T-helper 2 cell treated with Interferon-gamma antibody and Interleukin-4, amounts not matched to agents 5 μg/mL and 100 μg/mL, for 36 hours (primary cell): Measurements from ENCODE around the gene CENPB.
A peak's percentile ranks its signal among the peaks of the same experiment; 100 is the strongest.

Source experiments
- DNase-seq: peaks from one replicate; pipeline ENCODE4 v3.0.0; 2021; ENCODE audit warnings: low spot score
- H3K27ac Mint-ChIP-seq: one replicate; pipeline ENCODE4 v1.8.0; 2021; ENCODE audit warnings: mild to moderate bottlenecking, mixed read lengths
- H3K27me3 Mint-ChIP-seq: one replicate; pipeline ENCODE4 v1.8.0; 2021; ENCODE audit warnings: low read depth, mixed read lengths
- H3K36me3 Mint-ChIP-seq: one replicate; pipeline ENCODE4 v1.8.0; 2021; ENCODE audit warnings: low read depth, mixed read lengths
- H3K4me1 Mint-ChIP-seq: one replicate; pipeline ENCODE4 v1.8.0; 2021; ENCODE audit warnings: low read depth, mixed read lengths
- H3K4me3 Mint-ChIP-seq: one replicate; pipeline ENCODE4 v1.8.0; 2022; ENCODE audit warnings: mild to moderate bottlenecking, moderate library complexity, mixed read lengths
- H3K9me3 Mint-ChIP-seq: one replicate; pipeline ENCODE4 v1.8.0; 2021; ENCODE audit warnings: mixed read lengths

CENPB gene

DNA sequence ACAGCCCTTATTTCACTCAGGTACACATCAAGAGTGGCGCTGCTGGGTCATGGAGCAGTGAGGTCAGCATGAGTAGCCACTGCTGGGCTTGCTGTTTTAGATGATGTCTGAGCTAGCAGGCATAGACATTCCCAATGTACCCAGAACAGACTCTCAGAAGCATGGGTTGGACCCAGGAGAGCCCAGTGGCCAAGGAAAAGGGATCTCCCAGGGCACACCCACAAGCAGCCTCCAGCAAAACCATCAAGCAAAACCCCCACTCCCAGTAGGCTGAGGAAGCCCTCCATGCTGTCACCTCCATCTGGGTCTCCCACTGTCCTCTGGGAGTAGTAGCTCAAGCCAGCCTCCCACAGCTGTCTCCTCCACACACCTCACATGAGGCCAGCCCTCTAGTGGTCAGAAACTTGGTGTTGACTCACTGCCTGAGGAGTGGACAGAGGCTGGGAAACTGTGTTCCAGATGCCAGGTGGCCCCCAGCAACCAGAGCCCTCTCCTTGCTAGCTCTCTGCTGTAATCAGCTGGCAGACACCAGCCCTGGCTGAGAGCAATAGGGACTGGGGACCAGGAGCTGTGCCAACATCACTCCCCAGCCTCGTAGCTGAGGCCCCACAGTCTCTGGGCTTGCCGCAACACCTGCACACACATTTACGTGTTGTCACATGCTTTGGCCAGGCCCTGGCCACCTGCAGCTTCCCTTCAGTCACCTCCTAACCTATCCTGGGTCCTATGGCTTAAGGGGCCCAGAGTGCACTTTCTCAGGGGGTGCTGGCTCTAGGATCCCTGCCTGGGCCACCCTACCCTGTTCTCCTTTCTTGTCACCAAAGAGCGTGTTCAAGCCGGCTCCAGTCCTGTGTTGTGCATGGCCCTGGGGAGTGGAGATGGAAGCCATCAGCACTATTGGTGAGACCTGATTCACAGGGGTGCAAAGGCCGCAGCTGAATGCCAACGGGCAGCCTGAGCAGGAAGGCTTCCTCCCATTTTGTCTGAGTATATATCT lies 31.9 kb upstream of the CENPB start:
- H3K4me3 Mint-ChIP-seq: peak overlapping the region; percentile 46
- no peak for DNase-seq
- peaks cover 8% of the 10 kb centered on the region for H3K36me3 Mint-ChIP-seq
- no peaks in the 10 kb centered on the region for H3K9me3 Mint-ChIP-seq
- no peaks in the 10 kb centered on the region for H3K27me3 Mint-ChIP-seq
- H3K27ac Mint-ChIP-seq: peak overlapping the region; percentile 77
- H3K4me1 Mint-ChIP-seq: peaks cover 49% of the 10 kb centered on the region

GRCh38 chr20:3815703-3816315 lies 29.3 kb upstream of the CENPB start:
- Mint-ChIP-seq H3K9me3 (no peaks in the 10 kb centered on the region), H3K4me3 (peak overlapping the region; percentile 86), H3K4me1 (peaks cover 65% of the 10 kb centered on the region), H3K36me3 (peaks cover 15% of the 10 kb centered on the region), H3K27me3 (no peaks in the 10 kb centered on the region), H3K27ac (peak overlapping the region; percentile 94)
- DNase-seq: no peak

GRCh38 chr20:3814928-3815495 lies 28.5 kb upstream of the CENPB start:
- DNase-seq: no peak
- Mint-ChIP-seq H3K27me3 (no peaks in the 10 kb centered on the region), H3K36me3 (peaks cover 19% of the 10 kb centered on the region), H3K27ac (peak overlapping the region; percentile 94), H3K4me1 (peaks cover 69% of the 10 kb centered on the region), H3K9me3 (no peaks in the 10 kb centered on the region), H3K4me3 (peak overlapping the region; percentile 86)

DNA sequence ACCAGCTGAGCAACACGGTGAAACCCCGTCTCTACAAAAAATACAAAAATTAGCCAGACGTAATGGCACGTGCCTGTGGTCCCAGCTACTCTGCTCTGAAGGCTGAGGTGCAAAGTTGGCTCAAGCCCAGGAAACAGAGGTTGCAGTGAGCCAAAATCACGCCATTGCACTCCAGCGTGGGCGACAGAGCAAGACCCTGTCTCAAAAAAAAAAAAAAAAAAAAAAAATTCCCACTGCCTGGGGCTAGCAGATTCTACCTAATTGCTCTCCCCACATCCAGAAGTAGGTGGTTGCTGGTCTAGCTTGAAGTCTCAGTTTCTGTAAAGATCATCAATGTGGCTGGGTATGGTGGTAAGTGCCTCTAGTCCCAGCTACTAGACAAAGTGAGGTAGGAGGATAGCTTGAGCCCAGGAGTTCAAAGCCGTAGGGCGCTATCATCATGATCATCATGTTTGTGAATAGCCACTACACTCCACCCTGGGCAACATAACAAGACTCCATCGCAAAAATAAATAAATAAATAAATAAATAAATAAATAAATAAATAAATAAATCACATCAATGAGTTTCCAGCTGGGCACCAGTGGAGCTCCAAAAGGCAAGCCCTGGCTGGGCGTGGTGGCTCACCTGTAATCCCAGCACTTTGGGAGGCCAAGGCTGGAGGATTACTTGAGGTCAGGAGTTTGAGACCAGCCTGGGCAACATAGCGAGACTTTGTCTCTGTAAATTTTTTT lies 27.5 kb upstream of the CENPB start:
- no peak for DNase-seq
- Mint-ChIP-seq H3K4me1 (peaks cover 62% of the 10 kb centered on the region), H3K27ac (peak overlapping the region; percentile 70), H3K27me3 (no peaks in the 10 kb centered on the region), H3K9me3 (no peaks in the 10 kb centered on the region), H3K4me3 (no peak overlapping the region), H3K36me3 (peaks cover 20% of the 10 kb centered on the region)

GRCh38 chr20:3812975-3813847 lies 26.7 kb upstream of the CENPB start:
- peaks cover 21% of the 10 kb centered on the region for H3K36me3 Mint-ChIP-seq
- H3K4me1 Mint-ChIP-seq: peaks cover 57% of the 10 kb centered on the region
- no peak for DNase-seq
- peak overlapping the region; percentile 37 for H3K4me3 Mint-ChIP-seq
- peak overlapping the region; percentile 70 for H3K27ac Mint-ChIP-seq
- no peaks in the 10 kb centered on the region for H3K27me3 Mint-ChIP-seq
- H3K9me3 Mint-ChIP-seq: no peaks in the 10 kb centered on the region

DNA sequence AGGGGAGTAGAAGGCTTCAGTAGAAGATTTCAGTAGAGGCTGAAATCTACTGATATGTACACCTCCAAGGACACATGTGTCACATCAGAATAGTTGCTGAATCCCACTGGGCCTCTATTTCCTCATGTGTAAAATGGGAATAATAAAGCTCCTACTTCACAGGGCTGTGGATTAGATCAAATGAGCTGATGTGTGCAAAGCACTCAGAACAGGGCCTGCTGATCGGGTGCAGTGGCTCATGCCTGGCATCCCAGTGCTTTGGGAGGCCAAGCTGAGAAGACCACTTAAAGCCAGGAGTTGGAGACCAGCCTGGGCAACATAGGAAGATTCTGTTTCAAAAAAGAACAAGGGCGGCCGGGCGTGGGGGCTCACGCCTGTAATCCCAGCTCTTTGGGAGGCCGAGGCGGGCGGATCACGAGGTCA lies 25.7 kb upstream of the CENPB start:
- peak overlapping the region; percentile 82 for H3K4me3 Mint-ChIP-seq
- H3K27me3 Mint-ChIP-seq: no peaks in the 10 kb centered on the region
- peak overlapping the region; percentile 99 for H3K27ac Mint-ChIP-seq
- peaks cover 58% of the 10 kb centered on the region for H3K4me1 Mint-ChIP-seq
- no peaks in the 10 kb centered on the region for H3K9me3 Mint-ChIP-seq
- no peak for DNase-seq
- H3K36me3 Mint-ChIP-seq: peaks cover 23% of the 10 kb centered on the region

DNA sequence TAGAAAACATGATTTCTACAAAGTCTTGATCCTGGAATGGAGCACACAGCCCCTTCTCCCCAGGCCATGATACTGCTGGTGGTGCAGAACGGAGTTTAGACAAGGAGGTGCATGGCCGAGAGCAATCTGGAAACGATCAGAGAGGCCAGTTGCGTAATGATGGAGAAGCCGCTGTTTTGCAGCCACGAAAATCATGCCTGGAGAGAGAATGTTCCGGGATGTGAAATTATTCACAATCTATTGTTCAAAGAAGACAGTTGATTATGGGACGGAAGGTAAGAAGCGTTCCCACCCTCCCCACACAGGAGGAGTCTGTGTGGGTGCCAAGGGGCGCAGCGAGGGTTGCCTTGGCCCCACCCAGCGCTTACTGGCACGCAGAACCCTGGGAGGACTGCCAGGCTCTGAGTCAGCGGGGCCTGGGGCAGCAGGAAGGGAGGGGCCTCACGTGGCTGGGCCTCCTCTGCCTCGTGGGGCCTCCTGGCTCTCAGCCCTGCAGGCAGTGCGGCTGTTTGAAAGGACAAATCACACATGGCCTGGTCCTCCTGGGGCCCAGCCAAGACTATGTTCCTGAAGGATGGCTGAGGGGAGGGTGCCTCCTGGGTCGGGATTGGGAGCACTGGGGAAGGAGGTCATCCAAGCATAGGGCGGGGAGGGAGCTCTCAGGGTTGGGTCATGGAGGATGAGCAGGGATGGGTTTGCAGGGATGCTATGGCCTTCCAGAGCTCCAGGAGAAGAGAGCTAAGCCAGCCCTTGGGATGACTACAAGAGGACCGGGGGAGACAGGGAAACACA lies 25.1 kb upstream of the CENPB start:
- Mint-ChIP-seq H3K9me3 (no peaks in the 10 kb centered on the region), H3K27ac (peak overlapping the region; percentile 99), H3K27me3 (no peaks in the 10 kb centered on the region), H3K4me1 (peaks cover 61% of the 10 kb centered on the region), H3K36me3 (peaks cover 29% of the 10 kb centered on the region), H3K4me3 (peak overlapping the region; percentile 82)
- DNase-seq: peak; percentile 85

GRCh38 chr20:3808544-3808943 lies 22.0 kb upstream of the CENPB start:
- peak overlapping the region; percentile 31 for H3K27ac Mint-ChIP-seq
- peaks cover 64% of the 10 kb centered on the region for H3K4me1 Mint-ChIP-seq
- DNase-seq: no peak
- H3K9me3 Mint-ChIP-seq: no peaks in the 10 kb centered on the region
- peaks cover 52% of the 10 kb centered on the region for H3K36me3 Mint-ChIP-seq
- no peak overlapping the region for H3K4me3 Mint-ChIP-seq
- H3K27me3 Mint-ChIP-seq: no peaks in the 10 kb centered on the region

- peak overlapping the region; percentile 41 for H3K27ac Mint-ChIP-seq
These were observed 18.2 kb upstream of the CENPB start for GRCh38 chr20:3804781-3805180.

GRCh38 chr20:3804254-3804751 lies 17.8 kb upstream of the CENPB start:
- no peak for DNase-seq
- no peaks in the 10 kb centered on the region for H3K9me3 Mint-ChIP-seq
- H3K27ac Mint-ChIP-seq: no peak overlapping the region
- H3K36me3 Mint-ChIP-seq: peaks cover 76% of the 10 kb centered on the region
- peaks cover 51% of the 10 kb centered on the region for H3K4me1 Mint-ChIP-seq
- H3K27me3 Mint-ChIP-seq: no peaks in the 10 kb centered on the region
- peak overlapping the region; percentile 34 for H3K4me3 Mint-ChIP-seq

More at GRCh38 chr20:3804781-3805180, 18.2 kb upstream of the CENPB start:
- no peak for DNase-seq
- Mint-ChIP-seq H3K4me3 (no peak overlapping the region), H3K27me3 (no peaks in the 10 kb centered on the region), H3K4me1 (peaks cover 47% of the 10 kb centered on the region), H3K9me3 (no peaks in the 10 kb centered on the region), H3K36me3 (peaks cover 71% of the 10 kb centered on the region)

DNA sequence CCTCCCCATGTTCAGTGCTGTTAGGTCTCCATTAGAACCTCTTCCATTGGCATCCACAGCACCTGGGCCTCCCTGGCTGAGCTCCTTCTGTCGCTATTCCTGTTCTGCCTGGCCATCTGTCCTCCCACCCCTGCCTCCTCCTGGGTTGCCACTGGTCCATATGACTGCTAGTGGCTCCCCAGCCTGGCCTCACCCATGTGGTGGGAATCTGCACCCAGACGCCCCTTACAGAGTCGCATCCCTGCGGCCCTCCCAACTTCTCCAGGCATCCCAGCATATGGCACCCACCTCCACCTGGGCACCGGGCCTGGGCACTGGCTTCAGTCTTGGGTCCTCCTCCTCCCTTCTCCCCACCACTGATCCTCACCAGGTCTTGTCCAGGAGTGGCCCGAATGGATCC lies 17.3 kb upstream of the CENPB start:
- peak overlapping the region; percentile 79 for H3K27ac Mint-ChIP-seq
- H3K4me3 Mint-ChIP-seq: peak overlapping the region; percentile 34
- peaks cover 54% of the 10 kb centered on the region for H3K4me1 Mint-ChIP-seq
- H3K36me3 Mint-ChIP-seq: peaks cover 79% of the 10 kb centered on the region
- H3K9me3 Mint-ChIP-seq: no peaks in the 10 kb centered on the region
- DNase-seq: no peak
- no peaks in the 10 kb centered on the region for H3K27me3 Mint-ChIP-seq

DNA sequence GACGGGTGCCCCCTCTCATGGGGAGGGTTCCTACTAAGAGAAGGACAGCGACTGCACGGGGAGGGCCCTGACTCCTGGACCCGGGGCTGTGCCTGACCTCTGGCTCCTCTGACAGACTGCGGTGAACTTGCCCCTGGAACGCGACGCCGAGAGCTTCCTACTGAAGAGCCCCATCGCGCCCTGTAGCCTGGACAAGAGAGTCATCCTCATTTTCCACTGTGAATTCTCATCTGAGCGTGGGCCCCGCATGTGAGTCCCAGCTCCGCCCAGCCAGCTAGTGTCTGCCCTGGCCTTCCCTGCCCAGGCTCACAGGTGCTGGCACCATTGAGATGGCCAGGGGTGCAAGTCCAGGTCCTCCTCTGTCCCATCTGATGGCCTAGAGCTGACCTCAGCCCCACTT lies 16.7 kb upstream of the CENPB start:
- Mint-ChIP-seq H3K4me3 (peak overlapping the region; percentile 1), H3K4me1 (peaks cover 58% of the 10 kb centered on the region), H3K36me3 (peaks cover 85% of the 10 kb centered on the region), H3K27ac (peak overlapping the region; percentile 79), H3K27me3 (no peaks in the 10 kb centered on the region), H3K9me3 (no peaks in the 10 kb centered on the region)
- DNase-seq: no peak
